Measurements from ENCODE around the gene BORCS6. TPM values are rescaled to one million over a fixed set of nuclear protein-coding genes. Genes with fewer than 3 reads are reported as not detected.

Gene BORCS6
- total and polyA plus RNA-seq, 9 of the 15 experiments (the other 6 are each of a cell fraction or from before 2014, with no cell fraction given) = 0.01 to 7.4 (median 2.3) TPM

- TF ChIP-seq ETV1 (tag; conservative IDR thresholded peaks at IDR 0.05; ENCODE audit: low read depth) (peak; percentile 66), MIER1 (IDR thresholded peaks at IDR 0.05; ENCODE audit: low read depth) (no peak), ZNF76 (CRISPR knock-in tag; IDR thresholded peaks at IDR 0.05; ENCODE audit: borderline replicate concordance) (no peak)
Measured at GRCh38 chr17:8226536-8227237, 36.7 kb upstream of the BORCS6 start (continued).

- H2AFZ ChIP-seq (ENCODE audit: low read depth, low read length) = no peak overlapping the region
- H3K27ac ChIP-seq (ENCODE audit: extremely low read depth, low read depth, low read length) = peak overlapping the region; percentile 81
- peaks cover 5% of the 10 kb centered on the region for H4K20me1 ChIP-seq (replicated peaks; ENCODE audit: control insufficient read depth, insufficient read depth, low read length)
- H3K4me2 ChIP-seq (ENCODE audit: insufficient read depth, low read length) = peak overlapping the region; percentile 78
- ATAC-seq (no peak), FAIRE-seq (no peak), DNase-seq (ENCODE audit: extremely low read depth in 1 of 4, low spot score in 3 of 4) (peak; percentile 13 to 85 (median 24))
- H3K4me1 ChIP-seq (replicated peaks in 1 of 2; ENCODE audit: control insufficient read depth in 2 of 2, insufficient read depth in 2 of 2, low read length in 2 of 2) = peaks cover 19 to 20% of the 10 kb centered on the region in 2 experiments; a peak in 4 of 5 replicates
- BruUV-seq (replicated peaks) = no TSS peak
- H3K9me3 ChIP-seq (replicated peaks; ENCODE audit: control insufficient read depth, insufficient read depth, low read depth, low read length) = no peaks in the 10 kb centered on the region
- peaks cover 40% of the 10 kb centered on the region; the same call in 2 of the 3 replicates for H3K36me3 ChIP-seq (ENCODE audit: control insufficient read depth, insufficient read depth, low read length)
- POLR2A ChIA-PET = interaction anchor here (0.6 to 1.7 kb wide), 6 partner anchors 10 to 128 kb away, joined by 3 to 7 read pairs (median 4); no protein-coding TSS in a partner anchor
- no peaks in the 10 kb centered on the region for H3K27me3 ChIP-seq (ENCODE audit: control insufficient read depth in 2 of 2, insufficient read depth in 2 of 2, low read length in 2 of 2)
- 10% methylated on average over 20 of the region's 20 CpGs for WGBS (ENCODE audit: insufficient coverage, low coverage, missing lambda C conversion rate)
- peak overlapping the region in 1 of 2 experiments; percentile 62; a peak in 3 of 4 replicates for H3K9ac ChIP-seq (ENCODE audit: insufficient read depth in 1 of 2, low read depth in 2 of 2, low read length in 2 of 2)
- H3K79me2 ChIP-seq (ENCODE audit: control insufficient read depth, insufficient read depth, low read length) = no peaks in the 10 kb centered on the region
- H3K9me1 ChIP-seq (ENCODE audit: control insufficient read depth, insufficient read depth, low read length) = no peaks in the 10 kb centered on the region
- CTCF ChIA-PET (ENCODE audit: low intra/inter-chr PET ratio) = no interaction called here
- in situ Hi-C loops (cut with MboI) (no loop called here), intact Hi-C loops (cut with micrococcal nuclease) (loop anchor here (1.0 to 10.0 kb wide), 2 partner anchors 23 to 159 kb away; partner anchors contain the start of genes PFAS and RPL26)
- peak overlapping the region; percentile 47 for H3K4me3 ChIP-seq
- TF ChIP-seq MTA2 (IDR thresholded peaks at IDR 0.05; ENCODE audit: low read depth) (no peak), TSC22D4 (tag; IDR thresholded peaks at IDR 0.05) (no peak), JUN (IDR thresholded peaks at IDR 0.05; ENCODE audit: borderline replicate concordance, low read depth, low read length) (no peak), JUN (CRISPR knock-in tag; IDR thresholded peaks at IDR 0.05; ENCODE audit: borderline replicate concordance) (no peak), CEBPG (CRISPR knock-in tag; IDR thresholded peaks at IDR 0.05) (peak; percentile 89), CEBPG (tag; conservative IDR thresholded peaks at IDR 0.05 in 1 of 2, IDR thresholded peaks at IDR 0.05 in 1 of 2) (peak; percentile 88 to 91), NR2C1 (IDR thresholded peaks at IDR 0.05) (no peak), NR2C1 (tag; IDR thresholded peaks at IDR 0.05) (no peak), ZBTB43 (CRISPR knock-in tag; IDR thresholded peaks at IDR 0.05) (peak; percentile 40; the same call in 1 of the 2 replicates), E2F6 (IDR thresholded peaks at IDR 0.05; ENCODE audit: borderline replicate concordance in 1 of 2, extremely low read depth in 1 of 2, insufficient read depth in 1 of 2, insufficient read length in 1 of 2, low read depth in 1 of 2, low read length in 1 of 2, poor library complexity in 1 of 2, severe bottlenecking in 1 of 2) (no peak), BRF1 (IDR thresholded peaks at IDR 0.05; ENCODE audit: borderline replicate concordance, extremely low read depth, insufficient read length) (peak; percentile 32), ZNF551 (CRISPR knock-in tag; IDR thresholded peaks at IDR 0.05) (no peak)
Measured at GRCh38 chr17:8225813-8226535, 36.0 kb upstream of the BORCS6 start.
